Panc1 (cell line): Measurements from ENCODE around the gene TRPV6.

Experiments used
- CTCF ChIP-seq: fragments of 450-650 bp; IDR thresholded peaks from 2 replicates; pipeline ENCODE4 v1.5.1; 2017; ENCODE audit warnings: mild to moderate bottlenecking
- POLR2AphosphoS5 ChIP-seq: IDR thresholded peaks from 2 replicates; pipeline ENCODE4 v1.6.1; 2012; ENCODE audit warnings: mild to moderate bottlenecking, low read depth, low read length, moderate library complexity
- REST ChIP-seq, 2 experiments: IDR thresholded peaks; 2 replicates each; pipeline ENCODE4 v1.6.1; 2011 to 2012; ENCODE audit warnings: low read depth in 2 of 2, control low read depth in 1 of 2, low read length in 1 of 2, mild to moderate bottlenecking in 1 of 2, moderate library complexity in 1 of 2; ENCODE audit not compliant: insufficient read depth in 1 of 2
- SIN3A ChIP-seq: IDR thresholded peaks from 2 replicates; pipeline ENCODE4 v1.6.1; 2012; ENCODE audit warnings: low read depth, mild to moderate bottlenecking, low read length, moderate library complexity, borderline replicate concordance; ENCODE audit not compliant: insufficient read depth

- TF ChIP-seq POLR2AphosphoS5 (no peak), CTCF (peak; percentile 83), REST (IDR thresholded peaks at IDR 0.05; ENCODE audit: insufficient read depth in 1 of 2, low read depth in 2 of 2, low read length in 1 of 2) (no peak), SIN3A (no peak)
Measured at GRCh38 chr7:142866361-142867096, 19.0 kb downstream of the TRPV6 start.
